Measurements from ENCODE around the gene EBF3. TPM values are rescaled to one million over a fixed set of nuclear protein-coding genes. Genes with fewer than 3 reads are reported as not detected.

EBF3 gene
- total RNA-seq, 1 experiment from 2014 or later: 0.64 TPM

GRCh38 chr10:129833994-129834739 is 129.9 kb downstream of the EBF3 start:
- CTCF ChIA-PET: no interaction called here
- intact Hi-C loops (cut with micrococcal nuclease; ENCODE audit: unreplicated experiment): no loop called here

GRCh38 chr10:129833468-129833950 is 130.6 kb downstream of the EBF3 start:
- no peaks in the 10 kb centered on the region for H3K36me3 ChIP-seq (ENCODE audit: control insufficient read depth, insufficient read depth, low read length)
- no TSS peak for BruUV-seq (replicated peaks)
- H3K4me1 ChIP-seq (ENCODE audit: control insufficient read depth, insufficient read depth, low read length): no peaks in the 10 kb centered on the region
- no peak overlapping the region for H3K27ac ChIP-seq (ENCODE audit: low read length)
- in situ Hi-C loops (cut with HindIII; ENCODE audit: low pct_unique_long_range_greater_than_20kb, low sequenced_read_pairs) (no loop called here), intact Hi-C loops (cut with micrococcal nuclease; ENCODE audit: unreplicated experiment) (no loop called here)
- no peak for DNase-seq (ENCODE audit: low read depth, low spot score)
- 0 out of 2 replicates have a peak, but pooled peaks cover 5% of the 10 kb centered on the region for H3K27me3 ChIP-seq (ENCODE audit: control insufficient read depth, insufficient read depth, low read length)
- ChIA-PET POLR2A (no interaction called here), CTCF (no interaction called here)
- H3K9me3 ChIP-seq (ENCODE audit: control insufficient read depth, insufficient read depth, low read depth, low read length): no peaks in the 10 kb centered on the region
- ATAC-seq: no peak
- no peak overlapping the region for H3K4me3 ChIP-seq (ENCODE audit: low read depth in 2 of 2, low read length in 2 of 2)
- TF ChIP-seq TCF7L2 (IDR thresholded peaks at IDR 0.05; ENCODE audit: low read depth, low read length): no peak

More at GRCh38 chr10:129833994-129834739, 129.9 kb downstream of the EBF3 start:
- DNase-seq (ENCODE audit: low read depth, low spot score) (no peak), ATAC-seq (no peak)
- no peaks in the 10 kb centered on the region for H3K4me1 ChIP-seq (ENCODE audit: control insufficient read depth, insufficient read depth, low read length)
- H3K36me3 ChIP-seq (ENCODE audit: control insufficient read depth, insufficient read depth, low read length): no peaks in the 10 kb centered on the region
- H3K9me3 ChIP-seq (ENCODE audit: control insufficient read depth, insufficient read depth, low read depth, low read length): no peaks in the 10 kb centered on the region
- H3K27me3 ChIP-seq (ENCODE audit: control insufficient read depth, insufficient read depth, low read length): 0 out of 2 replicates have a peak, but pooled peaks cover 5% of the 10 kb centered on the region
- no peak overlapping the region for H3K4me3 ChIP-seq (ENCODE audit: low read depth in 2 of 2, low read length in 2 of 2)
- no TSS peak for BruUV-seq (replicated peaks)
- no peak overlapping the region for H3K27ac ChIP-seq (ENCODE audit: low read length)
- POLR2A ChIA-PET: no interaction called here
- TF ChIP-seq CTCF (IDR thresholded peaks at IDR 0.05) (no peak), SIN3A (IDR thresholded peaks at IDR 0.05; ENCODE audit: borderline replicate concordance, insufficient read depth, low read depth, low read length) (no peak), REST (IDR thresholded peaks at IDR 0.05; ENCODE audit: insufficient read depth in 1 of 2, low read depth in 2 of 2, low read length in 1 of 2) (no peak), POLR2AphosphoS5 (IDR thresholded peaks at IDR 0.05; ENCODE audit: low read depth, low read length) (no peak), TCF7L2 (IDR thresholded peaks at IDR 0.05; ENCODE audit: low read depth, low read length) (no peak)
- in situ Hi-C loops (cut with HindIII; ENCODE audit: low pct_unique_long_range_greater_than_20kb, low sequenced_read_pairs): no loop called here
